Umbilical cord (tissue), 2 donors: Measurements from ENCODE around the gene CASQ2. TPM values are rescaled to one million over a fixed set of nuclear protein-coding genes. Genes with fewer than 3 reads are reported as not detected.

Experiments
- DNase-seq: peaks from one replicate; pipeline ENCODE4 v3.0.0-alpha.2; 2015; ENCODE audit warnings: low spot score
- total RNA-seq: library from RNA; depleted of rRNA; stranded (reverse); fragments of >200 nt; gene quantifications from one replicate; pipeline ENCODE4 v1.2.3, GENCODE V29; 2014; ENCODE audit warnings: low replicate concordance; ENCODE audit not compliant: insufficient read depth

Gene CASQ2
- total RNA-seq, 1 donor from 2014 or later: 38.5 TPM

DNA sequence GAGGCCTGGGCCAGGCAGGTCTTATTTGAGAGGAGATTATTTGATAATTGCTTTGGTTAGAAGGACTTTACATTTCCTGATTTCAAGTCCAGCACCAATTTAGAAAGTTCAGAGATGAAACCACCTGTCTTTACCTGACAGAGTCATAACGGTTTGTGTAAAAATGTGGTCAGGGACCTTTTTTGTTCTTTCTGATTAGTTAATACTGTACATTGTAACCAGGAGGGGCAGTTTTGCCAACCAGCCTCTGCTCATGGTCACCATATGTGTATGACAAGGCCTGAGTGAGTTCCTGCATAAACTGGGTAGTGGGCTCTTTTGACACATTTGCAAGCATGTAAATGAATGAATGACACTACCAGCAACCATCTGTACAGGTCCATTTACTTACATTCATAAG is 70.9 kb downstream of the CASQ2 start:
- no peak for DNase-seq

DNA sequence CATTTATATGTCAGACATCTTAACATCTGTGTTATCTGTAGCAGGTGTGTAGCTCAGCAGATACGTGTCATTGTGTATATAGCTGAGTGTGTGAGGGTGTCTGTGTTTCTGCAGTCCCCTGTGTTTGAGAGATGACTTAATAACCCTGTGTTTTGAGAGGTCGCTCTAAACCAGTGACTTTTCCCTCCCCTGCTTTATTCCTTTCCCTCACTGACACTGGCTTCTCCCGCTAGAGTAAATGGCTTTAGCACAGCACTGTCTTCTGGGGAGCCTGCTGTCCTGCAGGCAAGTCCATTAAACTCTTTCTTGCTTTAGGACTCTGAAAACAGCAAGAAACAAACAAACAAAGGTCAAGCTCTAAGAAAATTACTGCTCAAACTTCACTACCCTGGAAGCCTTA is 73.7 kb downstream of the CASQ2 start:
- no peak for DNase-seq

DNA sequence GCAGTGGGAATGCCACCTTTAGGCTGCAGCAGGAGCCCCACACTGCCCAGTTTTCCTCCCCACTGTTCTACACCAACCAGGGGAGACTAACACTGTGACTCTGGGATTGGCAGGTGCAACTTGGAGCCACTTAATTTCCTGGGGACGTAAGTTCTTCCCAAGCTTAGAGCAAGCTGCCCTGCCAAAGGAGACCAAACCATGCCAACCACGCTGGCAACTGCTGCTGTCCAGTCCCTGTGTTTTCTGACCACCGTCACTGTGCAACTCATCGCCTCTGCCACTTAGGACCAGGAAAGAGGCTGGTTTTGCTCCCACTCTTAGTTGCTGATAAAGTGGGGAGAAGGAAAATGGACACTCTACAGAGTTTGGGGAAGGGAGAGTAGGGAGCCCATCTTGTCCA is 76.3 kb downstream of the CASQ2 start:
- no peak for DNase-seq

DNA sequence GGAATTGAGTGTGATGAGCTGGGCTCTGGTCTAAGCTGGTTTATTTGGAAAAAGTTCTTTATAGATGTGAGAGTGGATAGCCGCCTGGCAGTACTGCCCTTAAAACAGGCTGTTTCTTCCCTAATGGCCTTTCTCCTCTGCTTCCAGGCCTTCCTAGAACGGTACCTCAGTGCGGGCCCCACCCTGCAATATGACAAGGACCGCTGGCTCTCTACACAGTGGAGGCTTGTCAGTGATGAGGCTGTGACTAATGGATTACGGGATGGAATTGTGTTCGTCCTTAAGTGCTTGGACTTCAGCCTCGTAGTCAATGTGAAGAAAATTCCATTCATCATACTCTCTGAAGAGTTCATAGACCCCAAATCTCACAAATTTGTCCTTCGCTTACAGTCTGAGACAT is 77.5 kb downstream of the CASQ2 start:
- DNase-seq: no peak

DNA sequence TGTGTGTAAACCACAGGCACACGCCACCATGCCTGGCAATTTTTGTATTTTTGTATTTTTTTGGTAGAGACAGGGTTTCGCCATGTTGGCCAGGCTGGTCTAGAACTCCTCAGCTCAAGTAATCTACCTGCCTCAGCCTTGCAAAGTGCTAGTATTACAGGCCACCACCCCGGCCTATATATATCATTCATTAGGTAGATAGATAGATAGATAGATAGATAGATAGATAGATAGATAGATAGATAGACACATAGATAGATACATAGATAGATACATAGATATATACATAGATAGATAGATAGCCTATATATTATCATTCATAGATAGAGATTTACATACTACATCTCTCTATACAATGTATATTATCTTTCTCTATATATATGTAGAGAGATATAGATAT is 80.8 kb downstream of the CASQ2 start:
- no peak for DNase-seq

DNA sequence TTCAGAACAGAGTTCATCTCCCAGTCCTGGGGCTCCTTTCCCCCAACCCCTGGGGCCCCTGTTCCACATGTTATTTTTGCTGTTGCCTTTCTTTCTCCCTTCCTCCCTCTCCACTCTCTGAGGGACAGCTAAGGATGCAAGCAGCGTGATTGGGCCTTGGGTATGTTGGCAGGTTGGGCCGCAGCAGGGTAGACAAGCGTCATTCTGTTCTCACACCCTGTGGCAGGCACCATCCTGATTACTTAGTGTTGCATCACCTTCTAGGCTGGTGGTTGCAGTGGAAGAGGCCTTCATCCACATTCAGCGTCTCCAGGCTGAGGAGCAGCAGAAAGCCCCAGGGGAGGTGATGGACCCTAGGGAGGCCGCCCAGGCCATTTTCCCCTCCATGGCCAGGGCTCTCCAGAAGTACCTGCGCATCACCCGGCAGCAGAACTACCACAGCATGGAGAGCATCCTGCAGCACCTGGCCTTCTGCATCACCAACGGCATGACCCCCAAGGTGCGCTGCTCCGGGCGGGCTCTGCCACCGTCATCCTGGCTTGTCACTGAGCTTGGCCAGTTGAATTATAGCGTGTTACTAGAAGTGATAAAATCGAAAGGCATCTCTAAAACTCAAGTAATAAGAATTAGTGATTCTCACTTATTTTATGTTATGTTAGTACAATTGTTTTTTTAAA is 83.3 kb downstream of the CASQ2 start:
- DNase-seq: no peak

DNA sequence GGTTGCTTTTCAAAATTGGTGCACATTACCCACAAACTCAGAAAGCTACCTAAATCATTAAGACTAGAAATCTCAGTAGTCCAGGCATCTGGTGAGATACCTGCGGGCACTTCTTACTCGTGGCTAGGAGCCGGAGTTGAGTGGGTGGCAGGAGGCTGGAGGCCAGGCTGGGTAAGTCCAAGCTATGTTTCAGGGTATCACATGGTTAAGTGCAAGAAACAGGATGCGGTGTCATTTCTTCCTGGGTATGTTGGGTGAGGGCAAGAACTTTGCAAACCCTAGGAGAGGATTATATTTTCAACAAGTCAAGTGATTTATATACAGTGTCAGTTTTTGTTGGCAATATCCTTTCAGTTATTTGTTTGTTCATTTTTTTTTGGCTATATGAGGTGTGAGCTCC is 85.7 kb downstream of the CASQ2 start:
- DNase-seq: no peak

DNA sequence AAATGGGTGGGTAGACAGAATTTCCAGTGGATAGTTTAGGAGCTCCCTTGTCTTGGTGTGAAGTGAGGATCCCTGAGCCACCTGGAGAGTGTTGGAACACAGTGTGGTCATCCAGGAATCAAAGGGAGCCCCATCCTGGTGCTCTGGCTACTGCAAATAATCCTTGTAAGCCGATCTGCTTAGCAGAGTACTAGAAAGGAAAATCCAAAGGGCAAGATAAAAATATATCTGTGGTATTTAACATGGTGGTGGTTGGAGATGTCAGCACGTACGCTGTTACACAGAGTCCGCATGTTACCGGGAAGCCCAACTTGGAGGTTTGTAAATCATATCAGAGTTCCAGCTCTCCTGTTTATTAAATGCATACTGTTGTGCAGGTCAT is 87.8 kb downstream of the CASQ2 start:
- DNase-seq: peak; percentile 82

DNA sequence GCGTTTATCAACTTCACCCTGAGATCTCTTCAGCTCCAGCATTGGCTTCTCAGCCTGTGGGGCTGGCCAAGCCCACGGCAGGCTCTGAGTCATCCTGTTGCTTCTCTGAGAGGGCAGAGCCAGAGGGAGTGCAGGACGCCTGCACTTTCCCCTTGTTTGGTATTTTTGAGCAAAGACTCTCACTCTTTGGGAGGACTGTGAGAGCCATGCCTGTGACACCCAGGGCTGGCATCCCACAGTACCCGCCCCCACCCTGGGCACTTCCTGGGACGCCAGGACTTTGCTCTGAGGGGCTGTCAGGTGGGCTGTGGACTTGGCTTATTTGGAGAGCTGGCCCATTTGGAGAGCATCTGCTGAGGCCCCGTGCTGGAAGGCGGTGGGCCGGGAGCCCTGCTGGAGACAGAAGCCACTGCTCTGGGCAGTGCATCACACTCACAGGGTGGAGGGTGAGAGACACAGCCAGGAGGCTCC is 89.3 kb downstream of the CASQ2 start:
- peak; percentile 86 for DNase-seq

DNA sequence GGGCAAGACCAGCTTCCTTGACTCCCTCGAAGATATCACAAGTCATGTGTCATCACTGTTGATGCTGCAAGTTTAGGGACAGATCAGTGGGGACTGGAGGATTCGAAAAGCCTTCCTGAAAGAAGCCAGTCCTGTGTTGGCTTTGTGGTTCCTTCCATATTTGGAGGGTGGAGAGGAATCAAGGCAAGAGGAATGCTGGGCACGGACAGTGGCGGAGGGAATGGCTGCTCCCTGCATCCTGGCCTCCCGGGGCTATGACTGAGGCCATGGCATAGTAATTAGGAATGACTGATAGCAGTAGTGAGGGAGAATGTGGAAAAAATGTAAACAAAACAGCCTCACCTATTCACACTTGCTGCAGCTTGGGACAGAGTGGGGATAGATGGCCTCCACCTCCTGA is 90.4 kb downstream of the CASQ2 start:
- no peak for DNase-seq

DNA sequence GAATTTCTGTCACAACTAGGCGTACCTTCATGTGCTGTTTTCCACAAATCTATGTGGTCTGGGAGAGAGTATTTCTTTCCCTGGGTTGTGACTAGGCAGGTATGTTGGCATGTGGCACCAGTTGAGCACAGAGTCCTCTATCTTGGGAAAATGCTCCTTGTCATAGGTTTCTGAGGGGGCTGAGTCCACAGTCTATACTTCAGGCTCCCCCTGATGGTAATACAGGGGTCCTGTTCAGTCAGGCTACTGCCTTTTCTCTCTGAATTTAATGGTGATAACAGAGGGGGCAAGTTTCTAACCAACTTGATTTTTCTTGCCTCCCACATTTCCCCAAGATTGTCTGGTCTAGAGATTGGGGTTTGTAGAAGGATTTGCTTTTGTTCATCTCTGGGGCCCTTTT is 90.9 kb downstream of the CASQ2 start:
- no peak for DNase-seq

DNA sequence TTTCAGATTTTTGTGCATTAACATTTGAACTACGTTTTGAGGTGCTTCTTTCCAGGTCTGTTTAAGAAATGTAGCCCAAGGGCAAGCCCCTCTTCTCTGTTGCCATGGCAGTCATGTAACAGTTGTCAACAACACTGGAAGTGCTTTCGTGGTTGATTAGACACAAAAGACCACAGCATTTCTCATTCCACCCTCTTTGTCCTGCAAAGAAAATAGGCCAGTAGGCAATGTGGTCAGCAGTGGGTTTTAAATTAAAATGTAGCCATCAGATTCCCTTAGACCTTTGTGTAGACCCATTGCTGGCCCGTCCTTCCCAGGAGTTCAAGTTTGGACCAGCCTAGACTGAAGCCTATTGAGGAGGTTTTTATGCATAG is 91.3 kb downstream of the CASQ2 start:
- DNase-seq: no peak

DNA sequence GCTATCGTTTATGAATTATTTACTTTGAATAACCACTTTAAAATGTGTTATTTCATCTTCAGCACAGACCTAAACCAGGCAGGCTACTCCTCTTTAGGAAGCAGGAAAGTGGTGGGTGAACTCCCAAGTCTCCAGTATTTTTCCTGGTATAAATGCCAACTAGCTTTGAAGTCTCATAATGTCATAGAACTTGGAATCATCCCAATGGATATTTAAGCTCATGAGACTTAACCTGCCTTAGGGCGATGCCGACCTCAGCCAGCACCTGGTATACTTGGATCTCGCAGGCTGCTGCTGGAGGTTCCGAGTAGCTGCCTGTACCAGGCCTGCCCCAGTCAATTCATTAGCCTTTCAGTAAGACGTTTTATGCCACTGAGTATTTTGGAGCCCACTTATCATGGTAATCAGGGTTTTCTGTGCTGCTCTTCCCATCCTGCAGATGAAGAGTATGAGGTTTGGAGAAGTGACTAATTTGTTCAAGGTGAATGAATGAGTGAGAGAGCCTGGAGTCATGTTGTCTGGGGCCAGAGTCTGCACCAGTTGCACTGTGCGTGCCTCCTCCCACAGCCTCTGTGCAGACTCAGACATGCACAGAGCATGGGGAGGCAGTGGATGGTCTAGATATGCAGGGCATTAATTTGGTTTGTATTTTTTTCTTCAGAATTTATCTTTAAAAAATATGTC is 91.9 kb downstream of the CASQ2 start:
- no peak for DNase-seq

DNA sequence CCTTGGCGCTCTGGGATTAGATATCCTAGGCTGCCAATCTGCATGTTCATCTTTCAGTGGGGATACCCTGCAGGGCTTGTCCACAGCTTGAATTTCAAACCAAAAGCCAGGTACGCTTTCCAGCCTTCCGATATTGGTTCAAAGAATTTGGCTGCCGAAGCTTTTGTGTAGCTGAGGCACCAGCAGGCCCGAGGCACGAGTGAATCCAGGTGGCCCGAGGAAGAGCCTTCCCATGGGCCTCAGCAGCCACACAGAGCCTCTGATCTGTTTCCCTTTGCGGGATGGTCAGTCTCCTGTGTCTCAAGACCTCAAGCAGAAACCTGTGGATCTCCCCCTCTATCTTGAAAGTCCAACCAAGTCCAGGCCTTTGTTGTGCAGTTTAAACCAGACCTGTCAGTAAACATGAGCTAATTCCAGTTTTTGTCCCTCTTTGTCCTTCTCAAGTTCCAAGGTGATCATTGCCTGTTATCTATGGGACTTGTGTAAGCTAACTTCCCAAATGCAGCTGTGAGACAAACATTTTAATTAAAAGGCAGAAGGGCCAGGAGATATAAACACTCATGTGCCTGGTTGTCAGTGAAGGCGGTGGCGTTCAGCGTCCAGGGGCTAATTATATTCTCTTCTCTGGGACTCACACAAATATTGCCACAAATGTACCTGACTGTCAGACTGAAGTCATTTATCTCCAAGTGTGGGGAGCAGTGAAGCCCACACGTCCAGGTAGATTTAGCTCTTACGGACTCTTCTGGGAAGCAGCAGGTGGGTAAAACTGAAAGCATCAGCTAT is 96.1 kb downstream of the CASQ2 start:
- no peak for DNase-seq

DNA sequence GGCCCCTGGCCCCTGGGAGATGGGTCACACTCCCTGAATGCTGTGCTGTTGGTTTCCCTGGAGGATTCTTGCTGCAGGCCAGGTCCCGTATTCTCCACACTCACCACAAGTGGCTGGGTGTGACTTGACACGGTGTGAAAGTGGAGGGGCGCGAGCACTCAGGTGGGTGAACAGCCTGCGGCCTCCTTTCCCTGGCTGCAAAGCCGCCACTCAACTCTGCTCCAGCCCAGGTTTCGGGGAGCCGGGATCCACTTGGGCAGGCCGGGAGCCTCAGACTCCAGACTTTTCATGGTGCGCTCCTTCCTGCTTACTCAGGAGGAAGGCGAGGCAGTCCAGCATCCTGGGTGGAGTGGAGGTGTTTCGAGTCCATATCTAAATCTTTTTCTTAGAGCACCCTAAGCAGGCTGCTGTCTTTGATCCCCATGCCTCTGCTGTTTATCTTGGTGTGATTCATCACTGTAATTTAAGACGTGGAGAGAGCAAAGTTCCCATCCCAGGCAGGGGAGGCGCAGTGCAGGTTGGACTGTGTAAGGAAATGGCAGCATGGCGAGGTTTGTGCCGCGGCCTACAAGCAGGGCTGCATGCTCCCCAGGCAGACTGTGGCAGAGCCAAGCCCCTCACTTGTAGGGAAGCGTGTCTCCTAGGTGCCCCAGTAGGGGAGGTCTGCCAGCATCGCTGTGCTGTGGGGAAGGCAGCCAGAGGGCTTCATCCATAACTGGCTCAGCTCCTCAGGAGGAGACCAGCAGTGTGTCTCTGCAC is 97.2 kb downstream of the CASQ2 start:
- DNase-seq: peak; percentile 78

DNA sequence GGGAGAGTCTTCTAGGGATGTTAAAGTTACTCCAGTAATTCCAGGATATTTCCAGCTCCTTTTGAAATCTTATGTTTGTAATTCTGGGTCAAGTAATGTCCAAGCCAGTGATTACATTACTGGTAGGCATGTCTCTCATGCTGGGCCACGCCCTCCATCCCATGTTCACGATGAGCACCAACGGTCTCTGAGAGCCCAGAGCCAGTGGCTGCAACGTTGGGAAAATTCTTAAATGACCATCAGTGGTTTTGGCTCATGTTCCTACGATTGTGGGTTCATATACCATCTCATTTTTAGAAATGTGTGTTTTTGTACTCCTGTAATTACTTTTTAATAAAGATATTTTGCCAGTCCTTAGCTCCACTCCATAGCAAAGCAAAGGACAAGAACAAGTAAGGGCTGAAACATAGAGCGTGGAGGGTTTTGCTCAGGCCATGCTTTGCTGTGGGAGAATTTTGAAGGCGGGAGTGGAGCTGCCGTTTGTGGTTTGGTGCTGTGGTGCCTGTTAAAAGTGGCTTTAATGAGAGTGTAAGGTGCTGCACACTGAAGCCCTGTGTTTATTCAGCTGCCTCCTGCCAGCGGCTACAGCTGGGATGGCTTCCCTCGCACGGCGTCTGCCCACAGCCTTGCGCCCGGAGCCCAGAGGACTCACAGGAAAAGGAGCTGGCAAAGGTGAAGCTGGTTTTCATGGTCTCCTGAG is 97.9 kb downstream of the CASQ2 start:
- DNase-seq: no peak

DNA sequence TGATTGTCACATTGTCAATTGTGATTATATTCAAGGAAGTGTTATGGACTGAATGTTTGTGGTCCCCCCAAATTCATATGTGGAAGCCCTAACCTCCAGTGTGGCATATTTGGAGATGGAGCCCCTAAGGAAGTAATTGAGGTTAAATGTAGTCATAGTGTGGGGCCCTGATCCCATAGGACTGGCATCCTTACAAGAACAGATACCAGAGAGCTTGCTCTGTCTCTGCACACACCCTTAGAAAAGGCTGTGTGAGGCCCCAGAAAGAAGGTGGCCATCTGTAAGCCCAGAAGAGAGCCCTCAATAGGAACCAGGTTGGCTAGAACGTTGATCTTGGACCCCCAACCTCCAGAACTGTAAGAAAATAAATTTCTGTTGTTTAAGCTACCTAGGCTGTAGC is 98.6 kb downstream of the CASQ2 start:
- peak; percentile 27 for DNase-seq

DNA sequence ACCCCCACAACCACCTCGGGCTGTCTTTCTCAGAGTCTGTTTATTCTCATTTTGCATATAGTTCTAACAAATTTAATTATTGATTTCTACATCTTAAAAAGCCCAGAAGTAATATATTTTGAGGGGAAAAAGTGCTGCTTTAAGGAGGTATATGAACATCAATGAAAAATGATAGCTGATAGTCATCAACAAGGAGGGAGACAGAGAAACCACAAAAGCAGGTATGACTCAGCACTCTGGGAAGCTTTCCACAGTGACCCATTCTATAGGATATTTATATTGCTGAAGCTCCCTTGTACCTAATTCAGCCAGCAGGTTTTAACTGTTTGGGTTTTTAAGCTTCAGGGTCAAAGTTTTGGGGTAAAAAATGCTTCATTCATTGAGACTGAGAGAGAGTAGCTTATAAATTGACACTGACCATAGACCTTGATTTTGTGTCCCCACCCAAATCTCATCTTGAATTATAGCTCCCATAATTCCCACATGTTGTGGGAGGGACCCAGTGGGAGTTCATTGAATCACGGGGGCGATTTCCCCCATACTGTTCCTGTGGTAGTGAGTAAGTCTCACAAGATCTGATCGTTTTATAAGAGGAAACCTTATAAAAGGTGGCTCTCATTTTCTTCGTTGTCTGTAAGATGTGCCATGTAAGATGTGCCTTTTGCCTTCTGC is 99.4 kb downstream of the CASQ2 start:
- DNase-seq: no peak

DNA sequence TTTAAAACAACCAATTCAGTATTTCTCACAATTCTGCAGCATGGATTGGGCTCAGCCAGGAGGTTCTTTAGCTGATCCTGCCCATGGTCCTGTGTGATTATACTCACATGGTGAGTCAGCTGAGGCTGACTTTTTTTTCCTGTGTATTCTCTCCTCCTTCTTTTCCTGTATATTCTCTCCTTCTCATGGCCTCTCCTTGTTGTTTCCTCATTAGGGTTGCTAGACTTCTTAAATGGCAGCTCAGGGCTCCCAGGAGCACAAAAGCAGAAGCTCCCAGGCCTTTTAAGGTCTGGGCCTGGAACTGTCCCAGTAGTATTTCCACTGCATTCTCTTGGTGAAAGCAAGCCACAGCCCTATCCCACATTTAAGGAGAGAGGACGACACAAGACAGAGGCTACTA is 99.9 kb downstream of the CASQ2 start:
- no peak for DNase-seq

DNA sequence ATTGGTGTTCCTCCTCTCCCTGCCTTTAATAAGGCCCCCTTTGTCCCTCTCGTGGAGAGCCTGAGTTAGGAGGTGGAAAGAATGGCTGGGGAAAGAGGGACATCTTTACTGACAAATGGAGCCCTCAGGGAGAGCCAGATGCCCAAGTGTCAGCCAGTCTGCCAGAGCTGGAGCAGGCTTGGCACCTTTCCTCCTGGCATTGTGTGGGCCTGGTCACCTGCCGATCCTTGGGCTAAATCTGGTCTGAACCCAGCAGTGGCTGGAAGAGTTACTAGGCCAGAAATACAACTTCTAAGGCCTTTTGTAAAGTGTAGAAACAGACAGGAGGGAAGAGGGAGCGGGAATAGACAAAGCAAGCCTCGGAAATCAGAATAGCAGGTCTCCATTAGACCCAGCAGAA is 101.8 kb downstream of the CASQ2 start:
- no peak for DNase-seq

DNA sequence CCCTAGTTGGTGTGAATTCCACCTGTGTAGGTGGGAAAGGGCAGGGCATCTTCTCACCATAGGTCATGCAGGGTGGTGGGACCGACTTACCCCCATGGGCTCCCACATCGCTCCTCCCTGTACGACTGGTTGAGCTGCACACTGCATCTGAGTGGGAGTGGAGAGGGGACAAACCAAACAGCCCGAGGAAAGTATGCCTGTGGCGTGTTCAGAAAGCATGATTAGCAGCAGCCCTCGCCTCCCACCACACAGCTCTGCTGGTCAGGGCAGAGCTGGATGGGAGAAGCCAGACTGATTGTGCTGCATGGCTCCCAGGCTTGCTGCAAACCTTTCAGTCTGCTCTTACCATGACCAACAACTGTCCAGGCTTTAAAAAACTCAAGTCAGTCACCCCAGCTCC is 102.3 kb downstream of the CASQ2 start:
- no peak for DNase-seq
